ENCODE data around the gene TEX51.

Gene TEX51

GRCh38 chr2:126863336-126864015 is 35.2 kb upstream of the TEX51 start:
- Histone ChIP-seq H3K4me3 (ENCODE audit: low read depth in 1 of 2, low read length in 1 of 2) (no peak overlapping the region), H3K36me3 (no peaks in the 10 kb centered on the region)

GRCh38 chr2:126864861-126865260 is 33.8 kb upstream of the TEX51 start:
- TF ChIP-seq, protein P1, sequence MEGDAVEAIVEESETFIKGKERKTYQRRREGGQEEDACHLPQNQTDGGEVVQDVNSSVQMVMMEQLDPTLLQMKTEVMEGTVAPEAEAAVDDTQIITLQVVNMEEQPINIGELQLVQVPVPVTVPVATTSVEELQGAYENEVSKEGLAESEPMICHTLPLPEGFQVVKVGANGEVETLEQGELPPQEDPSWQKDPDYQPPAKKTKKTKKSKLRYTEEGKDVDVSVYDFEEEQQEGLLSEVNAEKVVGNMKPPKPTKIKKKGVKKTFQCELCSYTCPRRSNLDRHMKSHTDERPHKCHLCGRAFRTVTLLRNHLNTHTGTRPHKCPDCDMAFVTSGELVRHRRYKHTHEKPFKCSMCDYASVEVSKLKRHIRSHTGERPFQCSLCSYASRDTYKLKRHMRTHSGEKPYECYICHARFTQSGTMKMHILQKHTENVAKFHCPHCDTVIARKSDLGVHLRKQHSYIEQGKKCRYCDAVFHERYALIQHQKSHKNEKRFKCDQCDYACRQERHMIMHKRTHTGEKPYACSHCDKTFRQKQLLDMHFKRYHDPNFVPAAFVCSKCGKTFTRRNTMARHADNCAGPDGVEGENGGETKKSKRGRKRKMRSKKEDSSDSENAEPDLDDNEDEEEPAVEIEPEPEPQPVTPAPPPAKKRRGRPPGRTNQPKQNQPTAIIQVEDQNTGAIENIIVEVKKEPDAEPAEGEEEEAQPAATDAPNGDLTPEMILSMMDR (IDR thresholded peaks at IDR 0.05) = no peak
- Histone ChIP-seq H3K4me3 (ENCODE audit: low read depth in 1 of 2, low read length in 1 of 2) (no peak overlapping the region), H3K9me3 (no peaks in the 10 kb centered on the region), H3K4me1 (ENCODE audit: control insufficient read depth in 1 of 2, insufficient read depth in 1 of 2, low read depth in 1 of 2, low read length in 1 of 2) (no peaks in the 10 kb centered on the region), H3K27me3 (no peaks in the 10 kb centered on the region), H3K27ac (no peak overlapping the region), H3K36me3 (no peaks in the 10 kb centered on the region)

More at GRCh38 chr2:126863336-126864015, 35.2 kb upstream of the TEX51 start:
- H3K27ac ChIP-seq = no peak overlapping the region
- no peaks in the 10 kb centered on the region for H3K27me3 ChIP-seq
- TF ChIP-seq, protein P1 (IDR thresholded peaks at IDR 0.05) = no peak
- H3K9me3 ChIP-seq = no peaks in the 10 kb centered on the region
- H3K4me1 ChIP-seq (ENCODE audit: control insufficient read depth in 1 of 2, insufficient read depth in 1 of 2, low read depth in 1 of 2, low read length in 1 of 2) = no peaks in the 10 kb centered on the region

DNA sequence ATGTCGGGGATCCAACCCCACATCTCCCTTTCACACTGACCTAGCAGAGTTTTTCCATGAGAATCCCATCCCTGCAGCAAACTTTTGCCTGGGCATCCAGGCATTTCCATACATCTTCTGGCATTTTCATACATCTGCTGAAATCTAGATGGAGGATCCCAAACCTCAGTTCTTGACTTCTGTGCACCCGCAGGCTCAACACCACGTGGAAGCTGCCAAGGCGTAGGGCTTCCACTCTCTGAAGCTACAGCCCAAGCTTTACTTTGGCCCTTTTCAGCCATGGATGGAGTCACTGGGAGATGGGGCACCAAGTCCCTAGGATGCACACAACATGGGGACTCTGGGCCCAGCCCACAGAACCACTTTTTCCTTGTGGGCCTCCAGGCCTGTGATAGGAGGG is 32.2 kb upstream of the TEX51 start:
- TF ChIP-seq, protein P1 (IDR thresholded peaks at IDR 0.05) = no peak
- H3K4me1 ChIP-seq (ENCODE audit: control insufficient read depth in 1 of 2, insufficient read depth in 1 of 2, low read depth in 1 of 2, low read length in 1 of 2) = no peaks in the 10 kb centered on the region
- H3K27me3 ChIP-seq = no peaks in the 10 kb centered on the region
- no peak overlapping the region for H3K4me3 ChIP-seq (ENCODE audit: low read depth in 1 of 2, low read length in 1 of 2)
- no peaks in the 10 kb centered on the region for H3K36me3 ChIP-seq
- H3K27ac ChIP-seq = no peak overlapping the region
- no peaks in the 10 kb centered on the region for H3K9me3 ChIP-seq

- Histone ChIP-seq H3K4me3 (ENCODE audit: low read depth in 1 of 2, low read length in 1 of 2) (no peak overlapping the region), H3K36me3 (no peaks in the 10 kb centered on the region), H3K27me3 (no peaks in the 10 kb centered on the region), H3K4me1 (ENCODE audit: control insufficient read depth in 1 of 2, insufficient read depth in 1 of 2, low read depth in 1 of 2, low read length in 1 of 2) (no peaks in the 10 kb centered on the region), H3K27ac (no peak overlapping the region), H3K9me3 (peaks cover 8% of the 10 kb centered on the region)
- TF ChIP-seq, protein P1 (IDR thresholded peaks at IDR 0.05) = no peak
These were observed 23.7 kb upstream of the TEX51 start for GRCh38 chr2:126874961-126875360.

DNA sequence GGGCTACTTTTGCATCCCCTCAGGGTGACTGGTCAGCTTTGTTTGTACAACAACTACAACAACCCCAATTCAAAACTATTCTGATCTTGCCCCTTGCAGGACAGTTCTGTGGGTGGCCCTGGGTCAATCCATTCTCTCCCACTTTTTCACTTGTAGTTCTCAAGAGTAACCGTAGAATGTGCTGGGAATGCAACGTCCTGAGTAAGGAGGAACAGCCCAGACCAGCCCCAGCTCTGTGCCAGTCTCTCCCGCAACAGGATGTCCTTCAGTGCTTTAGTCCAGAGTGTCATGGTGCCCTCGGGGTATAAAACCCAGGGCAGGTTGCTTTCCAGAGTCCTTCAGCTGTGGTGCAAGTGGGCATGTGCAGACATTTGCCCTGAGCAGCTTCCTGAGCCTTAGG is 22.1 kb upstream of the TEX51 start:
- Histone ChIP-seq H3K9me3 (peaks cover 8% of the 10 kb centered on the region), H3K27me3 (peaks cover 3% of the 10 kb centered on the region), H3K36me3 (no peaks in the 10 kb centered on the region), H3K4me1 (ENCODE audit: control insufficient read depth in 1 of 2, insufficient read depth in 1 of 2, low read depth in 1 of 2, low read length in 1 of 2) (no peaks in the 10 kb centered on the region), H3K4me3 (ENCODE audit: low read depth in 1 of 2, low read length in 1 of 2) (no peak overlapping the region), H3K27ac (no peak overlapping the region)
- TF ChIP-seq, protein P1 (IDR thresholded peaks at IDR 0.05) = no peak

All from neutrophil (primary cell).